NCI-H1092 treated with DMSO at 0.1 percent for 48 hours (cell line): Measurements from ENCODE around the gene EPHB1.
A peak's percentile ranks its signal among the peaks of the same experiment; 100 is the strongest.

Experiments used
- DNase-seq: peaks from one replicate; lab custom pipeline; 2025; lab: John Stamatoyannopoulos, UW

The EPHB1 gene

DNA sequence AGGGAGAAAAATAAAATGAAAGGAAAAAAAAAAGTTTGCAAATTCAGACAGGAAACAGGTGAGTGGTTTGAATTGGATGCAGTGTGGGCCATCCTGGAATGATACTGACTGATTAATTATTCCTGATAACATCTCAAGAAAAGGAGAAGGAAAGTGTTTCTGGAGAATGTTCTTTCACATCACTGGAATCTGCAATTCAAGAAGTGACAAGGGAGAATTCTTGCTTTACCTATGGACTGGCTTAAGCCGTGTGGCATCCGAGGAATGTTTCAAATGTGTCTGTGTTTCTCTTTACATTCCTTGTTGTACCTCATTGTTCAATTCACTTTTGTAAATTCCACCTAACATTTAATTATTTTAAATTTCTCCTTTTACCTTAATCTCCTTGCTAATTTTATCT lies 465.0 kb downstream of the EPHB1 start:
- DNase-seq = no peak

DNA sequence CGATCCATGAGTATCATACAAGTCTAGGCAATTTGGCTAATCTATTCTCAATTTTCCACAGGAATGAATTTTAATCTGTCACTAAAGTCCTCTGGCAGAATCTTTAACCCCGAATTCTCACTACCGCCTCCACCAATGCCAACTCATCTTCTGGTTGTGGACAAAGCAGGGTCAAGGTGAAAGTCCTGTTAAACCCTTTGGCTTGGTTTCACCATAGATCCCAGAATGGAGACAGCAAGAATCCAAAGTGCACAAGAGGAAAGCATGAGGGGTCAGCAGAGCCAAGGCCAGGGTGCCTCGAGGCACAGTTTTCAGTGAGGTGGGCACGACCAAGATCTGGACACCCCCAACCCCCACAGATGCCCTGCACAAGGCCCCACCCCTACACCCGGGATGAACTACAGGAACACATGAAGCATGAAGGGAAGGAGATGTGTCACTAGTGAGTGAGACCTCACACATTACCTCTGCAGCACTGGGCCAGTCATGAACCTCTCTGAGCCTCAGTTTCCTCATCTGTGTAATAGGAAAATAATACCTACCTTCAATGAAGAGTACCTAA lies 466.2 kb downstream of the EPHB1 start:
- DNase-seq = no peak

DNA sequence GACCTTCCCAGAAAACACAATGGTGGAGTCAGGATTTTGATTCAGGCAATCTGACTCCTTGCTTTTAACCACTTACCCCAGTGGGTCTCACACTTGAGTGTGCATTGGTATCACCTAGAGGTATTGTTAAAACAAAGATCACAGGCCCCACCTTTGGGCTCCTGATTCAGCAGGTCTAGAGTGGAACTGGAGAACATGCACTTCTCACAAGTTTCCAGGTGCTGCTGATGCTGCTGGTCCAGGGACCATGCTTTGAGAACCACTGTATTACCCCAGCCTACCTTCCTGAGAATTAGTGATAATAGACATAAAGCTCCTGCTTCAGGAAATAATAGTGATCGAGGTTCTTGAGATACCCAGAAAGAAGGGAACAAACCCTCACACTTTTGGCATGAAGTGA lies 466.9 kb downstream of the EPHB1 start:
- no peak for DNase-seq

GRCh38 chr3:135262441-135262840 lies 467.4 kb downstream of the EPHB1 start:
- no peak for DNase-seq

DNA sequence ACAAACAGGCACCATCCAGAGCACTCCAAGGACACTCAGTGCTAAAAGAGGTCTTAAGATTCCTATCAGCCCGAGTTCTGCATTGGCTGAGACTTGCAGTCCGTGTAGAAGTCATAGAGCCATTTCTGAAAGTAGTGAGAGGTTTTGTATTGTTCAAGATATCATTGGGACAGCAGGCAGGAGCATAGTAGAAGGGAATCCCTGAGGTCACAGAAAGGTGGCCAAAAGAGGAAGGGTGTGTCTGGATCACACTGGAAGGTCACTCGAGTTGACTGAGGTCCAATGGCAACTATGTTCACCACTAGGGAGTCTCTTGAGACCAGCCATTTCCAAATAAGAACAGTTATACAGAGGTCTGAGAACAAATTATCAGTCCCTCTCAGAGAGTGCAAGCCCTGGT lies 468.3 kb downstream of the EPHB1 start:
- no peak for DNase-seq

GRCh38 chr3:135267487-135267886 lies 472.4 kb downstream of the EPHB1 start:
- DNase-seq = no peak

DNA sequence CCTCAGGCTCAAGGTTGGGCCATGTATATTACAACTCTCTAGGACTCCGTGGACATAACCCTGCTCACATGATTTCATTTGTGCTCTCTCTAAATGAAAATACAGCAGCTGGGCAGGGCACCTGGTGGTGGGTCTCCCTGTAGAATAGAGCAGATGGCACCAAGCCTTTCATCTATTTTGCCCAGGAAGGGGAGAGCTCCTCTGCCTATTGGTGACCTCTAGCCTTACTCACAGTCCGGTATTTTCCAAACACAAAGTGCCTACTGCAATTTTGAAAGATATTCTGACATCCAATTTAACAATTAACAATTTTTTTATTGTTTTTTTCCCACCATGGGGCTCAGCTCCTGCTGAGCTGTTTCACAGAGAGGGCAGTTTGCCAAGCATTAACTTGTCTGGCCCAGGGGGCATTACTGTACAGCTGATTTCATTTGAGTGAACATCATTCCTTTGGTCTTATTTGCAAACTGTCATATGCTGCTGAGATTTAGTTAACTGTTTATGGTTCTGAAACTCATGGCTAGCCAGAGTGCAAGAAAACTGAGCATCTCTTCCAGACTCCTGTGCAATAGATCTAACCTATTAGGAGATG lies 474.0 kb downstream of the EPHB1 start:
- DNase-seq = peak; percentile 63

DNA sequence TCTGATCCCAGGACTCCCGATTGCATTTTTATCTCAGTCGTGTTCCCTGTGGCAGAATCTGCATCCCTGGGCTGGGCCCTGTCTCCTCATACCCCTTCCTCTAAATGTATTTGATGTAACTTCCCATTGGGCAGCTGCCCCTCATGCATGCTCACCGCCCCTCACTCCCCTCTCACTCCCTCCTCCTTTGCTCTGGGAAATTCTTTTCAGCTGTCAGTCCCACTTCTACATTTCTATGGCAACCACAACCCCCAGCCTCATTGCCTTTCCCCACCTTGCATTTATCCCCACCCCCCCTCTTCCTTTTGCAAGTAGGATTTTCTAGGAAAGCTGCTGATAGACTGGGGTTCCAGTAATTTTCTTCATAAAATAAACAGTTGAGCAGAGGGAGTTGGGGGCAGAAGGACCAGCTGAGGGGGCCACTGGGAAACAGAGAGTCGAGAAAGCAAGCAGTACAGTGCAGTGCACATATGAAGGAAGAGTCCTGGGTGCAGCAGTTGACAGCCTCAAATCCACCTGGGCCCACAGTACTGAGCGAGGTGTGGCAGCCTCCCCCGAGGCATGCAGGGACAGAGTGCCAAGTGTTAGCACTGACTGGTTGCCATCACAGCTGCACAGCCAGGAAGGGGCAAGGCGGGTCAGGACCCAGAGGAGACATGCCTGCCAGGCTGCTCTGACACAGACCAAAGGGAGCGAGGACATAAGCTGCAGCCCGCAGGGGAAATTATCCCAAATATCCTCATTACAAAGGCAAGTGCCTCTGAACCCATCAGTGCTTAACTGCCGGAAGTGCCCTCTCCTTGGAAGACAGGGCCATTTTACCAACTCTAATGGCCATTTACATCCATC lies 476.3 kb downstream of the EPHB1 start:
- DNase-seq = peak; percentile 98

DNA sequence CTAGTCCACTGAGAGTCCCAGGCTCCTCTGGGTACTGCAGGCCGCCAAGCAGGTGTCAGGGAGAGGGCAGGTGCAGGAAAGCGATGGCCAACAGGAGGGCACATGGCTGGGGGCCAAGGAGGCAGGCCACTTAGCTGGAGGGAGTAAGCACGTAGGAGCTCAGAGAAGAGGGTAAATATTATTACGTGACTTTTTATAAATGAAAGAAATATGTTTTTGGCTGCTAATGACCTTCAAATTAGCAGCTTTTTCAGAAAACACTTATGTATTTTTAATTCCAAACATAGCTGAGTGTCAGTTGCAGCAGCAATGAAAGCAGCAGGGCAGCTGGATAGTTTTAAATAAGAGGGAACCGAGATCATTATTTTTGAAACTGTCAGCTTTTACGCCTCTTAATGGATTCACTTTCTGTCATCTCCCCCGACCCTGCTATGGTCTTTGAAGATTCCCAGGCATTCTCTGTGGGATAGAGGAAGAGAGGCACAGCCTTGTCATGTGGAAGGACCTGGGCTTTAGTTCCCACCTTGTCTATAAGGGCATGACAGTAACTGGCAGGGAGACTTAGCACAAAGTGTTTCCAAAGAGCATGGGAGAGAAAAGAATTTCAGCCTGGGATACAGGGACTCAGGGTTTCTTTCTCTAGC lies 477.1 kb downstream of the EPHB1 start:
- no peak for DNase-seq

GRCh38 chr3:135292162-135292561 lies 497.1 kb downstream of the EPHB1 start:
- DNase-seq = no peak

DNA sequence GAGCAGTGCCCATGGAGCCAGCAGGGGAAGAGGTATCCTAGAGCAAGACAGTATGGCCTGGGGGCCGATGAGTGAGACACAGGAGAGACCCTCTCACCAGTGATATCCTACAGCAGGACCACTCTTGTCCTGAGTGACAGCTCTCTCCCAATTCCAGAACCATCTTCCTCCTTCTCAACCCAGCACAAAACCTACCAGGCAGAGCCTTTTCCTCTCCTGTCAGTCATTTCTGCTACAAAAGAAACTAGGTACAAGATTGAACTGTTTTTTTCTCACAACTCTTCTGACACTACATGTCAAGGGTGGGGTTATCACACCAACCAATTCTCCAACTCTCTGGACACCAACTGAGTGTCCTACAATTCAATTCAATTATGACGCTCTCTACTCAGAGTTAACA lies 506.6 kb downstream of the EPHB1 start:
- DNase-seq = no peak

- DNase-seq = no peak
Measured at GRCh38 chr3:135304378-135304777, 509.3 kb downstream of the EPHB1 start.
